Activated naive CD4-positive, alpha-beta T cell treated with anti-CD3 and anti-CD28 coated beads, Interleukin-2, amount 10 ng/mL, durations not matched to agents 7 days and 5 days (primary cell): ENCODE data around the gene ADAMTS3.

Source experiments
- CTCF ChIA-PET: fragments of 350-600 bp; sonication (Branson Sonifier 250); formaldehyde crosslinking; loops from one replicate; lab custom pipeline; 2021; ENCODE audit warnings: antibody characterized with exemption; lab: Charles Lee
- DNase-seq: peaks from one replicate; pipeline ENCODE4 v3.0.0-alpha.2; 2020
- H3K27ac Mint-ChIP-seq: one replicate; pipeline ENCODE4 v1.8.0; 2021; ENCODE audit warnings: mild to moderate bottlenecking, moderate library complexity, mixed read lengths
- H3K27me3 Mint-ChIP-seq: one replicate; pipeline ENCODE4 v1.8.0; 2021; ENCODE audit warnings: mild to moderate bottlenecking, mixed read lengths
- H3K36me3 Mint-ChIP-seq: one replicate; pipeline ENCODE4 v1.8.0; 2021; ENCODE audit warnings: mixed read lengths
- H3K4me1 Mint-ChIP-seq: one replicate; pipeline ENCODE4 v1.8.0; 2021; ENCODE audit warnings: mixed read lengths
- H3K4me3 Mint-ChIP-seq: one replicate; pipeline ENCODE4 v1.8.0; 2021; ENCODE audit warnings: mild to moderate bottlenecking, moderate library complexity, mixed read lengths
- H3K9me3 Mint-ChIP-seq: one replicate; pipeline ENCODE4 v1.8.0; 2021; ENCODE audit warnings: mixed read lengths

ADAMTS3 gene

GRCh38 chr4:72529148-72529822 lies 39.7 kb downstream of the ADAMTS3 start:
- H3K27me3 Mint-ChIP-seq = no peaks in the 10 kb centered on the region
- H3K36me3 Mint-ChIP-seq = no peaks in the 10 kb centered on the region
- no peak overlapping the region for H3K4me3 Mint-ChIP-seq
- CTCF ChIA-PET = no interaction called here
- no peaks in the 10 kb centered on the region for H3K9me3 Mint-ChIP-seq
- H3K4me1 Mint-ChIP-seq = no peaks in the 10 kb centered on the region
- no peak for DNase-seq
- no peak overlapping the region for H3K27ac Mint-ChIP-seq

DNA sequence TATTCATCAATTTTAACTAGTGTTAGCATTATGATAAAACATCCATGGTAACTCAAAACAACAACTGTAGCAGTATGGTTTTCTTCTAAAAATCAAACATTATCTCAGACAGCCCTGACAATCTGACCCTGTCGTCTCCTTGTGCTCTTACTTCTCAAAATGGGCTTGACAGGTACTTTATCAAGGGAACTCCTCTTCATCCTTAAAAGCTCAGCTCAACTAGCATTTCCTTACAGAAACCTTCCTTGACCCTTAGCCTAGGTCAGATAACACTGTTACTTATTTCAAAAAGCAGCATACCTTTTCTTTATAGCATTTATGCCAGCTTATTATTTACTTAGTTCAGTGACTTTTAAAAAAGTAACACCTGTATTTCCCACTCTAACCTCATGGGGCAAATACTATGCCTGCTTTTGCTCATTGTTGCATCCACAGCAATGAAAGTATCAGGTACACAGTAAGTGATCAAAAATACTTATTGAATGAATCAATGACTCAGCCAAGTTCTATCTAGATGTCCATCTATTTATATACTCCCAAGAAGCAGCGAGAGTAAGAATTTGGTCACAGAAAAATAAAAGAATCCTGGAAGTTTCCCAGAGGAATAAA lies 41.9 kb downstream of the ADAMTS3 start:
- H3K27ac Mint-ChIP-seq = no peak overlapping the region
- H3K36me3 Mint-ChIP-seq = no peaks in the 10 kb centered on the region
- no peak overlapping the region for H3K4me3 Mint-ChIP-seq
- no peaks in the 10 kb centered on the region for H3K27me3 Mint-ChIP-seq
- no peak for DNase-seq
- CTCF ChIA-PET = no interaction called here
- no peaks in the 10 kb centered on the region for H3K9me3 Mint-ChIP-seq
- no peaks in the 10 kb centered on the region for H3K4me1 Mint-ChIP-seq

- Mint-ChIP-seq H3K27me3 (no peaks in the 10 kb centered on the region), H3K4me1 (no peaks in the 10 kb centered on the region), H3K36me3 (no peaks in the 10 kb centered on the region), H3K4me3 (no peak overlapping the region), H3K27ac (no peak overlapping the region), H3K9me3 (no peaks in the 10 kb centered on the region)
- no peak for DNase-seq
- CTCF ChIA-PET = interaction anchor here (1.7 kb wide), 1 partner anchor 21 kb away, joined by 5 read pairs; no protein-coding TSS in a partner anchor
These were observed 43.1 kb downstream of the ADAMTS3 start for GRCh38 chr4:72525938-72526337.

DNA sequence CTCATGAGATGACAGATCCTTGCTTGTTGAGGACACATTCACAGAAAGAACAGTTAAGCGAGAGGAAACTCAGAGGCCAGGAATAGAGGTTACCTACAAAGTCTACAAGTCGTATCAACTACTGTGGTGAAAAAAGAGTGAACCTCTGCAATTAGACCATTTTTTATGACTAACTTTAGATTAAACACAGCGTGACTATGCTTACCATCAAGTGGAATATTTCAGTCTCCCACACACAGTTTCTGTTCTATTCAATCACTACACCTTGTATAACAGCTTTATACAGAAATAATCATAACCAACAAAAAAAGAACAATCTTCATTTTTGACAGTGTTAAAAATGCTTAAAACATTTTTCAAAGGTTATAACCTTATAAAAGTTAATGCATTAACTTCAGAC lies 46.6 kb downstream of the ADAMTS3 start:
- H3K4me3 Mint-ChIP-seq = no peak overlapping the region
- no peaks in the 10 kb centered on the region for H3K9me3 Mint-ChIP-seq
- H3K36me3 Mint-ChIP-seq = no peaks in the 10 kb centered on the region
- no peaks in the 10 kb centered on the region for H3K4me1 Mint-ChIP-seq
- DNase-seq = no peak
- H3K27ac Mint-ChIP-seq = no peak overlapping the region
- no peaks in the 10 kb centered on the region for H3K27me3 Mint-ChIP-seq
- CTCF ChIA-PET = no interaction called here

DNA sequence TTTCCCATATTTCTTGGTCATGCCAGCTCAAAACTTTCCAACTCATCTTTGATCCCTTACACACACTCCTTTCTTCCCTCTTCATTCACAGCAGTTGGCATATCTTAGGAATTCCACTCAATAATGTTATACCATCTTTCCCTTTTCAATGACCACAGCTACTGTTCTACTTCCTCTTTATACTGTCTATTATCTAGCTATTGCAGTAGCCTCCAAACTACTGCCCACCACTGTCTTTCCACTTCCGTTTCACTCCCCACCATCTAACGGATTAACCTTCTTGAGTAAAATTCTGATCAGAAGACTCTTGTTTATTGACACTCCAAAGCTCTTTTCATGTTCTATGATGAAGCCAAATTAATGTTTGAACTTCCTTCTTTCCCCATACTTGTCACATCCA lies 55.8 kb downstream of the ADAMTS3 start:
- CTCF ChIA-PET = no interaction called here
- no peaks in the 10 kb centered on the region for H3K9me3 Mint-ChIP-seq

DNA sequence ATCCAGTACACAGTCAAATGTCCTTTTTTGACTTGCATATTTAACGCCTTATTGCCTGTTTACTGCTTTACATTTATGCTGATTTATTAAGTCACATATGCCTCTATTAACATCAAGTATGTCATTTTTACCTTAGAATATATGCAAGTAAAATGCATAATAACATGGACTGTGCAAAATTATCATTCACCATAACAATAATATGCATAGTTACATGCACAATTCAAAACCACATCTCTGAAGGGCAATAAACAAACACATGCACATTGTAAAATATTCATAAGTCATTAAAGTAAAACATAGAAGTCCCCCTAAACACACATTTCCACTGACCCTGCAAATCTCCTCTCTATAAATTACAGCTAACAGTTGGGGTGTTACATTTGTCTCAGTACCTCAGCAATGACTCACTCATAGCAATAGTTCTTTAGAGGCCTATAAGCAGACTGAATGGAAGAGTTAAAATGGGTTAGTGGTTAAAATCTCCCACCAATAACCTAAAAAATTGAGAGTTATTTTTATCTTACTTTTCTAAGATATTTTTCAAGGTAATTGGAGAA lies 61.1 kb downstream of the ADAMTS3 start:
- DNase-seq = no peak
- no peaks in the 10 kb centered on the region for H3K27me3 Mint-ChIP-seq
- no peaks in the 10 kb centered on the region for H3K9me3 Mint-ChIP-seq
- H3K27ac Mint-ChIP-seq = no peak overlapping the region
- H3K4me3 Mint-ChIP-seq = no peak overlapping the region
- H3K4me1 Mint-ChIP-seq = no peaks in the 10 kb centered on the region
- CTCF ChIA-PET = no interaction called here
- H3K36me3 Mint-ChIP-seq = no peaks in the 10 kb centered on the region

More for the DNA sequence above, 55.8 kb downstream of the ADAMTS3 start:
- Mint-ChIP-seq H3K36me3 (no peaks in the 10 kb centered on the region), H3K4me3 (no peak overlapping the region), H3K27ac (no peak overlapping the region), H3K4me1 (no peaks in the 10 kb centered on the region), H3K27me3 (no peaks in the 10 kb centered on the region)
- no peak for DNase-seq

GRCh38 chr4:72507167-72507566 lies 61.9 kb downstream of the ADAMTS3 start:
- Mint-ChIP-seq H3K27ac (no peak overlapping the region), H3K27me3 (no peaks in the 10 kb centered on the region), H3K36me3 (no peaks in the 10 kb centered on the region), H3K4me3 (no peak overlapping the region), H3K9me3 (no peaks in the 10 kb centered on the region), H3K4me1 (no peaks in the 10 kb centered on the region)
- CTCF ChIA-PET = interaction anchor here (0.7 kb wide), 1 partner anchor 510 kb away, joined by 3 read pairs; no protein-coding TSS in a partner anchor
- no peak for DNase-seq

DNA sequence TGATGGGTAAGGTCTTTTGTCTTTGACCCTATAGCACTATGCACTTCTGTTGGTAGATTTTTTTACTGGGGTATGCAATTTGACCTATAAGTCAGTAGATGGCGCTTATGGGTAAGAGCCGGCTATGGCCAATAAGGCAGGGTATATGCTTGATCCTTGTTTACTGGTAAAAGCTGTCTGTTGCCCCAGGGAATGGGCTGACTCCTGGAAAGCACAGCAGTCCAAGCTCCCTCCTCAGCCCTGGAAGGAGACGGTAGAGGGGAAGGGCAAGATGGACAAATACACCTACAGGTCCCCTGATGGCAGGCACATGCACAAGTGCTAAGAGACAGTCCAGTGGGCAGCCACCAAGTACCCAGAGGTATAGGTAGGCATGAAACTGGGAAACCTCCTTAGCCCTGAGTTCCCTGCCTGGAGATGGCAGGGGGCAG lies 63.7 kb downstream of the ADAMTS3 start:
- CTCF ChIA-PET = interaction anchor here (0.9 to 1.8 kb wide), 3 partner anchors 11 to 263 kb away, joined by 3 to 5 read pairs (median 4); no protein-coding TSS in a partner anchor
- no peak overlapping the region for H3K4me3 Mint-ChIP-seq
- no peak overlapping the region for H3K27ac Mint-ChIP-seq
- H3K36me3 Mint-ChIP-seq = no peaks in the 10 kb centered on the region
- no peaks in the 10 kb centered on the region for H3K9me3 Mint-ChIP-seq
- no peaks in the 10 kb centered on the region for H3K27me3 Mint-ChIP-seq
- DNase-seq = no peak
- H3K4me1 Mint-ChIP-seq = no peaks in the 10 kb centered on the region

GRCh38 chr4:72500214-72500613 lies 68.8 kb downstream of the ADAMTS3 start:
- no peak for DNase-seq
- no peak overlapping the region for H3K27ac Mint-ChIP-seq
- H3K4me3 Mint-ChIP-seq = no peak overlapping the region
- no peaks in the 10 kb centered on the region for H3K36me3 Mint-ChIP-seq
- H3K4me1 Mint-ChIP-seq = no peaks in the 10 kb centered on the region
- no peaks in the 10 kb centered on the region for H3K27me3 Mint-ChIP-seq
- CTCF ChIA-PET = no interaction called here
- no peaks in the 10 kb centered on the region for H3K9me3 Mint-ChIP-seq

DNA sequence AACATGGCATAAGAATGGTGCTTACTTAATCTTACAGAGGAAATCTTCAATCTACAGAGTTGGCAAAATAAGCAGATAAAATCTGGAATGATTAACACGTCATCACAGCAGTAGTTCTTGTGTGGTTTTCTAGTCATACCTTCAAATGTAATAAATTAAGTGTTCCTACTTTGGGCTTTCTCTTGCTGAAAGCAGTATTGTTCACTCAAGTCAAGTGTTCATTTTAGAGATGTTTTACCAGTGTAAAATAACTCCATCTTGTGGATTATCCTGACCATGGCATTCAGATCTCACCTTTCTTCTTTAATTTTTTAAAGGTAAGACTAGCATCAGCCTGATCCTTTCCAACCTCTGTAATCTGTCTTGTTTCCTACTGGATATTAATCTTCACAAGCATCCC lies 72.9 kb downstream of the ADAMTS3 start:
- Mint-ChIP-seq H3K9me3 (peaks cover 5% of the 10 kb centered on the region), H3K27ac (no peak overlapping the region), H3K27me3 (no peaks in the 10 kb centered on the region), H3K4me1 (no peaks in the 10 kb centered on the region), H3K36me3 (no peaks in the 10 kb centered on the region), H3K4me3 (no peak overlapping the region)
- CTCF ChIA-PET = no interaction called here
- DNase-seq = no peak

- Mint-ChIP-seq H3K4me1 (no peaks in the 10 kb centered on the region), H3K9me3 (peaks cover 5% of the 10 kb centered on the region), H3K27me3 (no peaks in the 10 kb centered on the region), H3K27ac (no peak overlapping the region), H3K4me3 (no peak overlapping the region), H3K36me3 (no peaks in the 10 kb centered on the region)
- CTCF ChIA-PET = interaction anchor here (1.3 kb wide), 1 partner anchor 10 kb away, joined by 4 read pairs; no protein-coding TSS in a partner anchor
- no peak for DNase-seq
These were observed 74.9 kb downstream of the ADAMTS3 start for GRCh38 chr4:72494156-72494555.

DNA sequence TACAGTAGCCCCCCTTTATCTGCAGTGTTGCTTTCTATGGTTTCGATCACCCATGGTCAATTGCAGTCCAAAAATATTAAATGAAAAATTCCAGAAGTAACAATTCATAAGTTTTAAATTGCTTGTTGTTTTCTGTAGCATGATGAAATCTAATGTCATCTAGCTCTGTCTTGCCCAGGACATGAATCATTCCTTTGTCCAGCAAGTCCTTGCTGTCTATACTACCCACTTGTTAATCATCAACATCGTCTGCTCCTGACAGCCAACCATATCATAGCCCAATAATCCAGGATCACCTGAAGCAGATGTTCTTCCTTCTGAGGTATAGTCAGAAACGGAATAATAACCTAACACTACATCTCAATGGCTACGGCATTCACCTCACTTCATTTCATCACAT lies 79.8 kb downstream of the ADAMTS3 start:
- no peaks in the 10 kb centered on the region for H3K36me3 Mint-ChIP-seq
- no peak for DNase-seq

DNA sequence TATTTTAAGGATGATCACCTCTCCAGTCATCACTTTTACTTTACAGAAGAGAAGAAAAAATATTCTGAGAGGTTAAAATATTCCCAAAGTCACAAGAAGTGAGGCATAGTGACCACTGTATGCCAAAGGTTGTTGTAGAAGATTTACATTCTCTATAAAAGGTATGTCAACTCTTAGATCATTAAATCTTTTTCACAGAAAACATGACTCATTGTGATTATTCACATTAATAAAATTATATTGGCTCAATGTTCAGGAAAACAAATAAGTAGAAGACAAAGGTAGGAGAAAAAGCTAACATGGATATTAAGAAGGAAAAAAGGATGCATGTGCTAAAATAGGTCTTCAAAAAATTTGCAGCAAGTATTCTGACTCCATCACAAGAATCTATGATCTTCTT lies 82.0 kb downstream of the ADAMTS3 start:
- Mint-ChIP-seq H3K36me3 (no peaks in the 10 kb centered on the region), H3K4me1 (no peaks in the 10 kb centered on the region), H3K27ac (no peak overlapping the region), H3K9me3 (no peaks in the 10 kb centered on the region), H3K27me3 (no peaks in the 10 kb centered on the region), H3K4me3 (no peak overlapping the region)
- no peak for DNase-seq
- CTCF ChIA-PET = no interaction called here

More for the DNA sequence above, 79.8 kb downstream of the ADAMTS3 start:
- Mint-ChIP-seq H3K9me3 (peaks cover 4% of the 10 kb centered on the region), H3K4me3 (no peak overlapping the region), H3K27ac (no peak overlapping the region), H3K27me3 (no peaks in the 10 kb centered on the region), H3K4me1 (no peaks in the 10 kb centered on the region)
- CTCF ChIA-PET = no interaction called here

GRCh38 chr4:72484981-72485380 lies 84.0 kb downstream of the ADAMTS3 start:
- no peak for DNase-seq

DNA sequence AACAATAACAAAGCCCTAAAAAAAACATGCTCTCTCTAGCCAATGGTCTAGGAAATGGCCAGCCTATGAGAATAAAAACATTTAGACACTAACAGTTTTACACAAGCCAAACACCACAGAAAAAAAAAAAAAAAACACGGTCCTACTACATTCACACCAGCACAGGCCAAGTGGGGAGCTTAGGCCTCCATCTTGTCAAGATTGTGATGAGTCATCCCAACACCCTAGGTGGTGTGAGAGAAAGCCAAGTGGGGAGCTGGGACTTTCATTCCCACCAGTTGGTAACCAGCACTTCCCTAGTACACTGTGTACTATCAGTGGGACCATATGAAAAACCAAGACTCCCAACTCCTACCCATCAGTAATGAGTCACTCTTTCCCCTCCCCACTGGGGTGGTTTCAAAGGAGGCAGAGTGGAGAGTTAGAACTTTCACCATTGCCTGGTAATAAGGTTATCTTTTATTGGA lies 95.6 kb downstream of the ADAMTS3 start:
- Mint-ChIP-seq H3K27ac (no peak overlapping the region), H3K36me3 (no peaks in the 10 kb centered on the region), H3K4me1 (no peaks in the 10 kb centered on the region), H3K4me3 (no peak overlapping the region), H3K27me3 (no peaks in the 10 kb centered on the region), H3K9me3 (no peaks in the 10 kb centered on the region)
- no peak for DNase-seq
- CTCF ChIA-PET = no interaction called here

More at GRCh38 chr4:72484981-72485380, 84.0 kb downstream of the ADAMTS3 start:
- CTCF ChIA-PET = no interaction called here
- no peaks in the 10 kb centered on the region for H3K9me3 Mint-ChIP-seq
- no peak overlapping the region for H3K4me3 Mint-ChIP-seq
- no peak overlapping the region for H3K27ac Mint-ChIP-seq
- no peaks in the 10 kb centered on the region for H3K27me3 Mint-ChIP-seq
- H3K4me1 Mint-ChIP-seq = no peaks in the 10 kb centered on the region
- H3K36me3 Mint-ChIP-seq = no peaks in the 10 kb centered on the region
